Activated naive CD4-positive, alpha-beta T cell treated with anti-CD3 and anti-CD28 coated beads for 36 hours (primary cell): ENCODE measurements around the gene SLC2A9. TPM values are rescaled to one million over a fixed set of nuclear protein-coding genes. Genes with fewer than 3 reads are reported as not detected.

Source experiments
- CTCF ChIA-PET: fragments of 350-600 bp; sonication (Branson Sonifier 250); formaldehyde crosslinking; loops from one replicate; lab custom pipeline; 2021; ENCODE audit warnings: antibody characterized with exemption; lab: Charles Lee
- DNase-seq: peaks from one replicate; pipeline ENCODE4 v3.0.0-alpha.2; 2020
- H3K27ac Mint-ChIP-seq: one replicate; pipeline ENCODE4 v1.8.0; 2021; ENCODE audit warnings: mild to moderate bottlenecking, mixed read lengths
- H3K27me3 Mint-ChIP-seq: one replicate; pipeline ENCODE4 v1.8.0; 2021; ENCODE audit warnings: low read depth, mixed read lengths
- H3K36me3 Mint-ChIP-seq: one replicate; pipeline ENCODE4 v1.8.0; 2021; ENCODE audit warnings: low read depth, mixed read lengths
- H3K4me1 Mint-ChIP-seq: one replicate; pipeline ENCODE4 v1.8.0; 2021; ENCODE audit warnings: low read depth, mixed read lengths
- H3K4me3 Mint-ChIP-seq: one replicate; pipeline ENCODE4 v1.8.0; 2021; ENCODE audit warnings: mild to moderate bottlenecking, moderate library complexity, mixed read lengths
- H3K9me3 Mint-ChIP-seq: one replicate; pipeline ENCODE4 v1.8.0; 2021; ENCODE audit warnings: mixed read lengths
- intact Hi-C: fragments of 100-400 bp; cut with micrococcal nuclease; formaldehyde crosslinking; loops from one replicate; pipeline ENCODE4 v1.15.1; 2023
- total RNA-seq, 2 experiments: library from RNA; stranded (reverse); gene quantifications; one replicate each; pipeline ENCODE4 v1.2.3, GENCODE V29; 2021

The SLC2A9 gene
- under 1 TPM; 0.43 to 0.86 TPM for total RNA-seq

- intact Hi-C loops, result no loop called here
- no peaks in the 10 kb centered on the region for H3K27me3 Mint-ChIP-seq
- peaks cover 5% of the 10 kb centered on the region for H3K4me1 Mint-ChIP-seq
- no peaks in the 10 kb centered on the region for H3K36me3 Mint-ChIP-seq
- CTCF ChIA-PET, result interaction anchor here (0.7 to 3.1 kb wide), 5 partner anchors 11 to 1811 kb away, joined by 5 to 14 read pairs (median 6); no protein-coding TSS in a partner anchor
- no peak within 1 kb of the TSS for H3K27ac Mint-ChIP-seq
- no peak within 1 kb of the TSS for H3K4me3 Mint-ChIP-seq
- no peaks in the 10 kb centered on the region for H3K9me3 Mint-ChIP-seq
- no peak for DNase-seq
These were observed at the start of gene SLC2A9 for GRCh38 chr4:10020871-10021652. Gene SLC2A9, minus strand, starts transcription at chr4:10021497. Its CDS starts 68 bp downstream, at chr4:10021429.

GRCh38 chr4:10069075-10069642 is 47.9 kb upstream of the SLC2A9 start:
- intact Hi-C loops, result no loop called here
- CTCF ChIA-PET, result no interaction called here

GRCh38 chr4:10066670-10067651 is 45.7 kb upstream of the SLC2A9 start:
- Mint-ChIP-seq H3K9me3 (no peaks in the 10 kb centered on the region), H3K27ac (no peak overlapping the region), H3K4me3 (no peak overlapping the region), H3K36me3 (peaks cover 4% of the 10 kb centered on the region), H3K4me1 (no peaks in the 10 kb centered on the region), H3K27me3 (no peaks in the 10 kb centered on the region)
- CTCF ChIA-PET, result no interaction called here
- DNase-seq, result no peak
- intact Hi-C loops, result no loop called here

More at GRCh38 chr4:10069075-10069642, 47.9 kb upstream of the SLC2A9 start:
- Mint-ChIP-seq H3K9me3 (no peaks in the 10 kb centered on the region), H3K4me1 (peaks cover 2% of the 10 kb centered on the region), H3K4me3 (no peak overlapping the region), H3K27me3 (no peaks in the 10 kb centered on the region), H3K36me3 (peaks cover 11% of the 10 kb centered on the region), H3K27ac (no peak overlapping the region)
- no peak for DNase-seq

GRCh38 chr4:10066206-10066605 is 44.9 kb upstream of the SLC2A9 start:
- H3K27ac Mint-ChIP-seq, result no peak overlapping the region
- no peak overlapping the region for H3K4me3 Mint-ChIP-seq

GRCh38 chr4:10063544-10064300 is 42.4 kb upstream of the SLC2A9 start:
- CTCF ChIA-PET, result no interaction called here
- Mint-ChIP-seq H3K4me3 (no peak overlapping the region), H3K27me3 (no peaks in the 10 kb centered on the region), H3K36me3 (peaks cover 1% of the 10 kb centered on the region), H3K27ac (no peak overlapping the region), H3K4me1 (no peaks in the 10 kb centered on the region), H3K9me3 (no peaks in the 10 kb centered on the region)
- no peak for DNase-seq
- intact Hi-C loops, result no loop called here

More at GRCh38 chr4:10066206-10066605, 44.9 kb upstream of the SLC2A9 start:
- peaks cover 3% of the 10 kb centered on the region for H3K36me3 Mint-ChIP-seq
- no peaks in the 10 kb centered on the region for H3K4me1 Mint-ChIP-seq
- H3K27me3 Mint-ChIP-seq, result no peaks in the 10 kb centered on the region
- intact Hi-C loops, result no loop called here
- CTCF ChIA-PET, result no interaction called here
- no peak for DNase-seq
- H3K9me3 Mint-ChIP-seq, result no peaks in the 10 kb centered on the region

- H3K9me3 Mint-ChIP-seq, result no peaks in the 10 kb centered on the region
- H3K36me3 Mint-ChIP-seq, result peaks cover 5% of the 10 kb centered on the region
- intact Hi-C loops, result no loop called here
- H3K27me3 Mint-ChIP-seq, result no peaks in the 10 kb centered on the region
- CTCF ChIA-PET, result interaction anchor here (1.0 kb wide), 1 partner anchor 16 kb away, joined by 3 read pairs; no protein-coding TSS in a partner anchor
- H3K4me1 Mint-ChIP-seq, result no peaks in the 10 kb centered on the region
- no peak overlapping the region for H3K27ac Mint-ChIP-seq
- H3K4me3 Mint-ChIP-seq, result no peak overlapping the region
- DNase-seq, result no peak
These were observed 40.5 kb upstream of the SLC2A9 start for GRCh38 chr4:10061650-10062415.

GRCh38 chr4:10058371-10058770 is 37.1 kb upstream of the SLC2A9 start:
- Mint-ChIP-seq H3K27ac (no peak overlapping the region), H3K36me3 (peaks cover 4% of the 10 kb centered on the region), H3K27me3 (no peaks in the 10 kb centered on the region), H3K4me3 (no peak overlapping the region), H3K4me1 (no peaks in the 10 kb centered on the region), H3K9me3 (no peaks in the 10 kb centered on the region)
- CTCF ChIA-PET, result no interaction called here
- no peak for DNase-seq
- intact Hi-C loops, result no loop called here

- Mint-ChIP-seq H3K36me3 (peaks cover 4% of the 10 kb centered on the region), H3K27me3 (no peaks in the 10 kb centered on the region), H3K9me3 (no peaks in the 10 kb centered on the region), H3K27ac (no peak overlapping the region), H3K4me1 (no peaks in the 10 kb centered on the region), H3K4me3 (no peak overlapping the region)
- DNase-seq, result no peak
- CTCF ChIA-PET, result interaction anchor here (0.7 kb wide), 1 partner anchor 11 kb away, joined by 6 read pairs; no protein-coding TSS in a partner anchor
- intact Hi-C loops, result no loop called here
These were observed 35.7 kb upstream of the SLC2A9 start for GRCh38 chr4:10057023-10057395.

- Mint-ChIP-seq H3K4me3 (no peak overlapping the region), H3K4me1 (no peaks in the 10 kb centered on the region), H3K9me3 (no peaks in the 10 kb centered on the region), H3K36me3 (peaks cover 4% of the 10 kb centered on the region), H3K27ac (no peak overlapping the region), H3K27me3 (no peaks in the 10 kb centered on the region)
- no peak for DNase-seq
- intact Hi-C loops, result no loop called here
- CTCF ChIA-PET, result no interaction called here
These were observed 35.2 kb upstream of the SLC2A9 start for GRCh38 chr4:10056334-10057022.

GRCh38 chr4:10055871-10056270 is 34.6 kb upstream of the SLC2A9 start:
- Mint-ChIP-seq H3K27me3 (no peaks in the 10 kb centered on the region), H3K27ac (no peak overlapping the region), H3K9me3 (no peaks in the 10 kb centered on the region), H3K4me3 (no peak overlapping the region), H3K4me1 (no peaks in the 10 kb centered on the region), H3K36me3 (peaks cover 4% of the 10 kb centered on the region)
- CTCF ChIA-PET, result no interaction called here
- intact Hi-C loops, result no loop called here
- no peak for DNase-seq

- intact Hi-C loops, result no loop called here
- no peaks in the 10 kb centered on the region for H3K27me3 Mint-ChIP-seq
- no peak for DNase-seq
- no peak overlapping the region for H3K4me3 Mint-ChIP-seq
- no peaks in the 10 kb centered on the region for H3K9me3 Mint-ChIP-seq
- CTCF ChIA-PET, result no interaction called here
- no peaks in the 10 kb centered on the region for H3K4me1 Mint-ChIP-seq
- H3K36me3 Mint-ChIP-seq, result peaks cover 4% of the 10 kb centered on the region
- H3K27ac Mint-ChIP-seq, result no peak overlapping the region
These were observed 33.3 kb upstream of the SLC2A9 start for GRCh38 chr4:10054571-10055041.
